GM23338 (cell line): ENCODE data around the gene ACO1.

Experiments
- POLR2AphosphoS5 ChIP-seq: IDR thresholded peaks from 2 replicates; pipeline ENCODE4 v1.6.1; 2016; ENCODE audit warnings: antibody characterized with exemption, low read depth
- TF ChIP-seq, protein P1 (sequence below), 2 experiments: fragments of 200-600 bp in 1 of 2; sonication (generic) in 1 of 2; conservative IDR thresholded peaks; 2 replicates each; pipeline versions ENCODE4 v1.5.1 to v1.6.1; 2016 to 2017; ENCODE audit warnings: antibody characterized with exemption in 2 of 2, low read depth in 2 of 2, mild to moderate bottlenecking in 2 of 2, moderate library complexity in 1 of 2

DNA sequence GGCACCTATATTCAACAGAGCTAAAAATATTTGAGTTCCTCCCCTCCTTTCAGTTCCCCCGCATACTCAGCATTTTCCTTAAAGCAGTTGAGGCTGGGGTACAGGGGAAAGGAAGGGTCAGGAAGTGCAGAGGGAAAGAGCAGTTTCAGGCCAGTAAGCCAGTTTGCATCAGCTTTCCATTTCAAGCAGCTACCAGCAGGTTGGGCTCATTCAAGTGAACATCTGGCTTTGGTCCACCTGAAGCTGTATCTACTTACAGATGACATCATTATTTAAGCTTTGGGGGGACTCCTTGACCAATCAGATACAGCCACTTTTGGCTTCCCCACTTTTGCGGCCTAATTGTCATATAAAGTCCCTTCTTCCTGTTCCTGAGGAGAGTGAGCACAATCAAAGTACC, 8.2 kb upstream of the ACO1 start:
- TF ChIP-seq POLR2AphosphoS5: no peak
- TF ChIP-seq, protein P1, sequence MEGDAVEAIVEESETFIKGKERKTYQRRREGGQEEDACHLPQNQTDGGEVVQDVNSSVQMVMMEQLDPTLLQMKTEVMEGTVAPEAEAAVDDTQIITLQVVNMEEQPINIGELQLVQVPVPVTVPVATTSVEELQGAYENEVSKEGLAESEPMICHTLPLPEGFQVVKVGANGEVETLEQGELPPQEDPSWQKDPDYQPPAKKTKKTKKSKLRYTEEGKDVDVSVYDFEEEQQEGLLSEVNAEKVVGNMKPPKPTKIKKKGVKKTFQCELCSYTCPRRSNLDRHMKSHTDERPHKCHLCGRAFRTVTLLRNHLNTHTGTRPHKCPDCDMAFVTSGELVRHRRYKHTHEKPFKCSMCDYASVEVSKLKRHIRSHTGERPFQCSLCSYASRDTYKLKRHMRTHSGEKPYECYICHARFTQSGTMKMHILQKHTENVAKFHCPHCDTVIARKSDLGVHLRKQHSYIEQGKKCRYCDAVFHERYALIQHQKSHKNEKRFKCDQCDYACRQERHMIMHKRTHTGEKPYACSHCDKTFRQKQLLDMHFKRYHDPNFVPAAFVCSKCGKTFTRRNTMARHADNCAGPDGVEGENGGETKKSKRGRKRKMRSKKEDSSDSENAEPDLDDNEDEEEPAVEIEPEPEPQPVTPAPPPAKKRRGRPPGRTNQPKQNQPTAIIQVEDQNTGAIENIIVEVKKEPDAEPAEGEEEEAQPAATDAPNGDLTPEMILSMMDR (conservative IDR thresholded peaks at IDR 0.05; ENCODE audit: low read depth in 2 of 2): no peak
